ENCODE data around the gene FOXI1.

DNA sequence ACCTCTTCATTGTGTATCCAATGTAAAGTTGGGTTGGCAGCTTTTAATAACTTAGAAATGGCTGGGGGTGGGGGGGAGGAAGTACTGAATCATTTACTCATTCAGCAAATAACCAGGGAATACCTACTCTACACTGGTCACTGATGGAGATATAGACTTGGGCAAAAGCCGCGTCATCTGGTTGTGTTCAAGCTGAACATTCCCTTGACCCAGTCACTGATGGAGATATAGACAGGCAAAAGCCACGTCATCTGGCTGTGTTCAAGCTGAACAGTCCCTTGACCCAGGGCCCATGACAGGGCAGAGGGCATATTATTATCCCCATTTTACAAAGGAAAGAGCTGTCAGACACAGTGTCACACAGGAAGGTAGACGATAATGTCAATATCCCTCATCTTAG, 32.6 kb downstream of the FOXI1 start:
- TF ChIP-seq, protein P1, sequence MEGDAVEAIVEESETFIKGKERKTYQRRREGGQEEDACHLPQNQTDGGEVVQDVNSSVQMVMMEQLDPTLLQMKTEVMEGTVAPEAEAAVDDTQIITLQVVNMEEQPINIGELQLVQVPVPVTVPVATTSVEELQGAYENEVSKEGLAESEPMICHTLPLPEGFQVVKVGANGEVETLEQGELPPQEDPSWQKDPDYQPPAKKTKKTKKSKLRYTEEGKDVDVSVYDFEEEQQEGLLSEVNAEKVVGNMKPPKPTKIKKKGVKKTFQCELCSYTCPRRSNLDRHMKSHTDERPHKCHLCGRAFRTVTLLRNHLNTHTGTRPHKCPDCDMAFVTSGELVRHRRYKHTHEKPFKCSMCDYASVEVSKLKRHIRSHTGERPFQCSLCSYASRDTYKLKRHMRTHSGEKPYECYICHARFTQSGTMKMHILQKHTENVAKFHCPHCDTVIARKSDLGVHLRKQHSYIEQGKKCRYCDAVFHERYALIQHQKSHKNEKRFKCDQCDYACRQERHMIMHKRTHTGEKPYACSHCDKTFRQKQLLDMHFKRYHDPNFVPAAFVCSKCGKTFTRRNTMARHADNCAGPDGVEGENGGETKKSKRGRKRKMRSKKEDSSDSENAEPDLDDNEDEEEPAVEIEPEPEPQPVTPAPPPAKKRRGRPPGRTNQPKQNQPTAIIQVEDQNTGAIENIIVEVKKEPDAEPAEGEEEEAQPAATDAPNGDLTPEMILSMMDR (IDR thresholded peaks at IDR 0.05; ENCODE audit: low read length) = no peak
- TF ChIP-seq EZH2 (IDR thresholded peaks at IDR 0.05; ENCODE audit: borderline replicate concordance, low read length) = no peak

Measured in OCI-LY1 (cell line).